HL-60 (cell line): ENCODE measurements around the gene TSHZ1.

Experiments used
- CTCF ChIP-seq: IDR thresholded peaks from one replicate; pipeline ENCODE4 v1.5.1; 2011; ENCODE audit warnings: low read length, control low read depth, inconsistent platforms; ENCODE audit not compliant: insufficient read depth
- POLR2AphosphoS5 ChIP-seq: IDR thresholded peaks from 2 replicates; pipeline ENCODE4 v1.6.1; 2012; ENCODE audit warnings: low read depth

- TF ChIP-seq CTCF (no peak), POLR2AphosphoS5 (no peak)
Observed at GRCh38 chr18:75165926-75166325, 44.7 kb upstream of the TSHZ1 start.
